HG03565 (cell line): Measurements from ENCODE around the gene STARD9.
"Not testable (repeated sequence)": the region's sequence is repeated elsewhere in the genome, so short reads cannot be mapped to it uniquely, and the experiment has no call there.

Experiments
- ATAC-seq: cut with Tn5 transposase; IDR thresholded peaks from one replicate; pipeline ENCODE4 v1.9.1; 2021; ENCODE audit warnings: mild to moderate bottlenecking, moderate library complexity; ENCODE audit not compliant: unreplicated experiment

The STARD9 gene

DNA sequence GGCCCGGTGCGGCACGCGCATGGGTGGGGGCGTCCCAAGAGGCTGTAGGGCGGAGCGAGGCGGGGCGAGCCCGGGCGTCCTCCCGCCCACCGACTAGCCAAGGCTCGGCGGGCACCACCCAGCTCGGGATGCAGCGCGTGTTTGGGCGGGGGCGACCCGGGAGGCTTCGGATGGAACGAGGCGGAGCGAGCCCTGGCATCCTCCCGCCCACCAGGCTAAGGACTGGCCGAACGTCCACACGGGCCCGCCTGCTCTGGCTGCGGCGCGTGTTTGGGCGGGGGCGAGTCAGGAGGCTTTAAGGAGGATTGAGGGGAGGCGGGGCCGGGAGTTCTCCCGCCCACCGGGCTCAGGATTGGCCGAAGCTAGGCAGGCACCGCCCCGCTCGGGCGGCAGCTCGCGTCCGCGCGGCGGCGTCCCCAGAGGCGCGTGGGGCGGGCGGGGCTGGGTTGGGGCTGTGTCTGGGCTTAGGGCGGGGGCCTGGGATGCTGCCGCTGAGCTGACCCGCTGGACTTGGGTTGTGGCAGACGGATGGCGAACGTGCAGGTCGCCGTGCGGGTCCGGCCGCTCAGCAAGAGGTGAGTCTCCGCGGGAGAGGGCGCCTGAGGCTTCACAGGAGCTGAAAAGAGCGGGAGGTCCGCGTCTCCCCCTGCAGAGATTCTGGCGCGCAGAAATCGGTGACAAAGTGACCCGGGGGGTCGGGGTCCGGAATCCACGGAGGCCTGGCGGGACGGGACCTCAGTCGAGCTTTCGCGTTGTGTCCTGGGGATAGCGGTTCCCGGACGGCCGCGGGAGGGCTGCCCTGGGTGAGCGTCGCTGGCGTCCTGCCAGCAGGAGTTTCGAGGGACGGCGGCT lies at the start of gene STARD9:
Gene STARD9 (plus strand): TSS at position 419 of the 852 bp plus-strand sequence. CDS start 110 bp downstream, at position 529.
- peak; percentile 87 for ATAC-seq

DNA sequence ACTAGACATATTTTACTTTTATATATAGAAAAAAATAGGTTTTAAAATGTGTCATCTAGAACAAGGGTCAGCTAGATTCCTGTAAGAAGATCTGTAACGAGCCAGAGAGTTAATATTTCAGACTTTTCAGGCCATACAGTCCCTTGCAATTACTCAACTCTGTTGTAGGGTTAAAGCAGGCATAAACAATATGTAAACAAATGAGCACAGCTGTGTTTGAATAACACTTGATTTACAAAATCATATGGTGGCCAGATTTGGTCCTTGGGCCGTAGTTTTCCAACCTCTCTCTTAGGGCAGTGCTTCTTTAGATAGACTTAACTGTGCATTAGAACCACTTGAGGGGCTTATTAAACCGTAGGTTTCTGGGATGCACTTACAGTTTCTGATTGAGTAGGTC lies 46.4 kb upstream of the STARD9 start:
- ATAC-seq: no peak

DNA sequence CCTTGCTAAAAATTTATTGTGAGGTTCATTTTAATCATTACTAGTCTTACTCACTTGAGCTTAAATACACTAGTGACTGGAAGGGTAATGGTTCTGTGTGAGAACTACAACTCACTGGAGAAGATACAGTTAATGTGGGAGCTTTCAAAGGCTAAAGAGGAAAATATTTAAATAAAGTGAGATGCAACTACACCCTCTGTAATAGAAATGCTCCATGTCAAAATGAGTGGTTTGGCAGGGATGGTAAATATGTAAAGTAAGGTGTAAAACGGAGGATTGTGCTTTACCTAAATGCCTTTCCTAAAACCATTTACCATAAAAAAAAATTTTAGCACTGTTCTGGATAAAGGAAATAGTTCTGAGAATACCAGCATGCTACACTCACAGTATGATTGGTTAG lies 42.2 kb upstream of the STARD9 start:
- no peak for ATAC-seq

DNA sequence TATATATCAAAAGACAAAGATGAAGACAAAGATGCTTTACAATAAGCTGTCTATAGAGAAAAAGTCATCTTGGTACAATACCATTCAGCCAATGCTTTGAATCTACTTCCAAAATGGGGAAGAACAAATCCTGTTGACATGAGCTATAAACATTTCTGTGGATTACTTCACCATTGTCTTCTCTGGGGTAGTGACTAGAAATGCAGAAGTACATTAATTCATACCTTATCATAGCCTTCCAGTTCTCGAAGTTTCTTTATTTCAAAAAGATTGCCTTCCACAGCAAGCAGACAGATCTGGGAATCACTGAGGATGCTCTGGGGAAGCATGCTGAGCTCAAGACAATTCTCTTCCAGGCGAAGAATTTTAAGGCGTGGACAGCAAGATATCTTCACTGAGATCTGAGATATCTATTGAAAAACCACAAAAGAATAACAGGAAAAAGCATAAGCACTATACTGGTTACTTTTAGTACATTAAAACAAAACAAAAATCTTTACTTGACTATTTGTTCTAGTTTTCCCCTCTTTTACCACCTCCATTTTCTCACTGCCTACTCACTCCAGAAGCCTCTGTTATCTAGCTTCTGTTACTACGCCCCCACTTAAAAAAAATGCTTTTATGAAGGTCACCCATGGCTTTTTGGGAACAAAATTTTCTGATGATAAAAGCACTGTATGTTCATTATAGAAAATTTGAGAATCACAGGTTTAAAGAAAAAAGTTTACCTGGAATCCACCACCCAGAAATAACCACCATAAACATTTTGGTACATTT lies 30.4 kb upstream of the STARD9 start:
- ATAC-seq: no peak

DNA sequence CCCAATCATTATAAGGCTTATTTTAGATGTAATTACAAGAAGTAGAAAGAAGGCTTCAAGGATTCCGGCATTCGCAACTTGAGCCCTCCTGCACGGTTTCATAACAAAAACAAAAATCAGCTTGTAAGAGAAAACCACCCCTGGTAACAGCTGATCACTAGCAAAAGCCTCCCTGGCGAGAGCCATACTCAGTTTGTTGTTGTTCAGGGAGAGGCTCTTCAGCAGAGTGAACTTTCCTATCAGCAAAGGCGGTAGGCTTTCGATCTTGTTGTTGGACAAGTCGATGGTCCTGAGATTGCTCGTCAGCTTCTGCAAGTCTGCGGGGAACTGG lies 27.5 kb upstream of the STARD9 start:
- ATAC-seq: no peak

DNA sequence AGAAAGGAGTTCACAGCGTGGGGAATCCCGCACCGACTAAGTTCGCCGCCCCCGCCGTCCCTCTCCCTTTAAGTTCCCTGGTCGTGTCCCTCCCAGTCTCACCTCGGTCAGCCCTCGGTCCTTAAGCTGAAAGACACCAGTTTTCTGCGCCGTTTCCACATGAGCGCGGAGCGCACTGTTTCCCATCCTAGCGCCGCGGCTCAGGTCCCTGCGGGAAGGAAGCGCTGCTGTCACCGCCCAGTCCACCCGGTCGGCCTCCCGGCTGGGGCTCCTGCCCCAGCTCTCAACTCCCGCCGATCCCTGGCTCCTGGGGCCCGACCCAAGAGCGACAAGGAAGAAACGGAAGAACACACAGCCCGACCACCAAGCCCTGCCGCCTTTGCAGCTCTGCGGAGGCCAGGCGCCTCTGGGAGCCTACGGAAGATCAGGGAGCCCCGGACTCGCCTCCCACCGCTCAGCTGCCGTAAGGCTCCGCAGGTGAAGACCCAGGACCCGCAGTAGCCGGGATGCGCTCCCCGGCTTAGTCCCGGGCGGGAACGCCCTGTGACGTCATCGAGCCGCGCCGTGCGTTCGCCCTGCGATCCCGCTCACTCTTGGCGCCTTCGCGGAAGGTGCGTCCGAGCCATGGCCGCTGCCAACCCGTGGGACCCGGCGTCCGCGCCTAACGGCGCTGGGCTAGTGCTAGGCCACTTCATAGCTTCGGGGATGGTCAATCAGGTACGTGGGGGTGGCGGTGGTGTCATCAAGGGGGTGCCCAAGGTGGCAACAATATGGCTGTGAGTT lies 27.0 kb upstream of the STARD9 start, which contains the start of the genes HAUS2 and LRRC57:
Gene HAUS2 (plus strand): TSS at position 590 of the 783 bp plus-strand sequence. CDS start 35 bp downstream, at position 625.
Gene LRRC57 (minus strand): TSS at position 545 of the 783 bp plus-strand sequence. CDS start 359 bp downstream, at position 186.
- ATAC-seq: peak; percentile 83

DNA sequence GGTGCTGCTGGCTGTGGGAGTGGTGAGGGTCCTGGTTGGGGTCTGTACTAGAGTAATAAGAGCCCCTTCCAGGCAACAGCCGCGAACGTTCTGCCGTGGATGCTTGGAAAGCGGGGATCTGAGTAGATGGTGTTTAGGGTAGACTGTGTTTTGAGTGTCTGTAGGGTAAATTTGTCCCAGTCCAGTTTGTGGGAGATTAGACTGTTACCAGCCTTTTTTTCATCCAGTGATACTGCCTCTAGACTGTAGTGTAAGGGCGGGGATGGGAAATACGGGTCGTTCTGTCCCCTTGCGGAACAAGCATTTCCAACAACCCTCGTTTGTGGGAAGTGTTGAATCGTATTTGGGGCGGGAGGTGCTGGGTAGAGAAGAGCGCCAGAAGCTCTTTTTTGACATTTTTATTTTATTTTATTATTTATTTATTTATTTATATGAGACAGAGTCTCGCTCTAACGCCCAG lies 26.3 kb upstream of the STARD9 start:
- no peak for ATAC-seq

DNA sequence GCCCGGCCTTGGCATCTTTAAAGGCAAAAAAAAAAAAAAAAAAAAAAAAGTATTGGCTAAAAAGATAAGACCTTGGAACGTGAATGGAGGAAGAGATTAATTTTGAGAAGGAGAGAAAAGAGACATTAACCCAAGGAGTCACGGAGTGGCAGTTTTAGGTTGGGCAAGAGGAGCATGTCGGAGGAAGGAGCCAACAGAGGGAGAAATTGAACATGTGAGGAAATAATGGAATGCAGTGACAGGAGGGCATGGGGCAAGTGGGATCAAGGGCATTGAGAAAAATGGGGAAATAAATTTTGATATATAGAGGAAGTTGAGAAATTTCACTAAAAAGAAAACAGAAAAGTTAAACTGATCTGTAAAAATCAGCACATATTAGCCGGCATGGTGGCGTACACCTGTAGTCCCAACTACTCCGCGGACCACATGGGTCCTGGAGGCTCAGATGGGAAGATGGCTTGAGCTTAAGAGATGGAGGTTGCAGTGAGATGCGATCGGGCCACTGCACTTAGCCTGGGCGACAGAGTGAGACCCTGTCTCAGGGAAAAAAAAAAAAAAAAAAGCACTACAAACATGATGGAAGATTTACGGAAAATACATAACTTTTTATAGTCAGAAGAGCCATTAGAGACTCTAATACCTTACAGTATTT lies 25.5 kb upstream of the STARD9 start:
- ATAC-seq: no peak

DNA sequence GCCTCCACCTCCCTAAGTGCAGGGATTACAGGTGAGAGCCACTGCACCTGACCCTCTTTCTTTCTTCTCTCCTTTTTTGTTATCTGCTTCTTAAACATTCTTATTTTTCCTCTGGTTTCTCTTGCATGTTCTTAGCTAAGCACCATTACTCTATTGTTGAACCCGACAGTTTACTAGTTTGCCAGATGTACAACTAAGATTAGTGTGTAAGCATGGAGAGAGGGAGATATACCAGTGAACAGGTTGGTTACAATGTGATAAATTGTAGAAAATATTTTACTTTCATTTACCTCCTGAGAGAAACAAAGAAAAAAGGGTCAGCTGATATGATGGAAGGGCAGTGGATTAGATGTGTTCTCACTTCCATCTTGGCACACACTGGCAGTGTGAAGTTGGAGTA lies 21.9 kb upstream of the STARD9 start:
- ATAC-seq: no peak

DNA sequence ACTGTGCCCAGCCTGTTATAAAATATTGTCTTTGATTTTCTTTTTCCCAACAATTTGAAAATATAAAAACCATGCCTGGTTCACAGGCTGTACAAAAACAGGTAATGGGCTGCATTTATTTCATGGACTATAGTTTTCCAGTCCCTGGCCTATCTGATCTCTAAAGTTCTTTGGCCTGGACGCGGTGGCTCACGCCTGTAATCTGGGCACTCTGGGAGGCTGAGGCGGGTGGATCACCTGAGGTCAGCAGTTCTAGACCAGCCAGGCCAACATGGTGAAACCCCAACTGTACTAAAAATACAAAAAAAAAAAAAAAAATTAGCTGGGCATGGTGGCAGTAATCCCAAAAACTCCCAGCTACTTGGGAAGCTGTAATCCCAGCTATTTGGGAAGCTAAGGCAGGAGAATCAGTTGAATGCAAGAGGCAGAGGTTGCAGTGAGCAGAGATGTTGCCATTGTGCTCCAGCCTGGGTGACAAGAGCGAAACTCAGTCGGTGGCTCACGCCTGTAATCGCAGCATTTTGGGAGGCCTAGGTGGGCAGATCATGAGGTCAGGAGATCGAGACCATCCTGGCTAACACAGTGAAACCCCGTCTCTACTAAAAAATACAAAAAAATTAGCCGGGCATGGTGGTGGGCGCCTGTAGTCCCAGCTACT lies 18.7 kb upstream of the STARD9 start:
- not testable (repeated sequence) for ATAC-seq

DNA sequence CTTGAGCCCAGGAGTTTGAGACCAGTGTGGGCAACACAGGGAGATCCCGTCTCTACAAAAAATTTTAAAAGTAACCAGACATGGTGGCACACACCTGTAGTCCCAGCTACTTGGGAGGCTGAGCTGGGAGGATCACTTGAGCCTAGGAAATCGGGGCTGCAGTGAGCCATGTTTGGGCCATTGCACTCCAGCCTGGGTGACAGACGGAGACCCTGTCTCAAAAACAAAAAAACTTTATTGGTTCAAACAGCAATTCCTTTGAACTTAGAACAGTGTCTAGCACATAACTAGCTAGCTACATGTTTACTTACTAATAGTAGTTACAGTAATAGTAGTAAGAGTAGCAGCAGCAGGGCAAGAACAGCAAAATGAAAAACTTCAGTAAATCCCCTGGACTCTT lies 16.7 kb upstream of the STARD9 start:
- ATAC-seq: no peak

DNA sequence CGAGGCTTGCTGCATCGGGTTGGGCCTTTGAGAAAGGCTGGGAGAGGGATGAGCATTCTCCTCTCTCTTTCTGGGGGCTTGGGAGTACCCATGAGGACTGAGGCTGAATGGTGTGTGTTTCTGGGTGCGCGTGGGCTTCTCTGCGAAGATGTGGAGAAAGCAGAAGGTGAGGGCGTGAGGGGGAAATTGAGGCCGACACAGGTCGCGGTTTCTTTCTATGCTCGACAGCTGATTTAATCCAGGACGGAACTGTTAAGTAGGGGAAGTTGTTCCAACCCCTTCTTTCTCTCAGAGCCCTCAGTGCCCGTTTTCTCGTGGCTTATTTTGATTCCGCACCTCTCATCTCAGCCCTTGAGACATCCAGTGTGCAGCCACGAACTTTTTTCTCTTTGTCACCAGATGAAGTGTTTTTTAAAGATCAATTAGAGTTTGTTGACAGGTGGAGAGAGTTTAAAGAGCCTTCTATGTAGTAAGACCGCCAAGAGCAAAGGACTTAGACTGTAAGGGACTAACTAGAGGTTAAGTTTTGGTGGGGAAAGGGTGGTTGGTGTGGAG lies 711 bp downstream of the STARD9 start:
- no peak for ATAC-seq

DNA sequence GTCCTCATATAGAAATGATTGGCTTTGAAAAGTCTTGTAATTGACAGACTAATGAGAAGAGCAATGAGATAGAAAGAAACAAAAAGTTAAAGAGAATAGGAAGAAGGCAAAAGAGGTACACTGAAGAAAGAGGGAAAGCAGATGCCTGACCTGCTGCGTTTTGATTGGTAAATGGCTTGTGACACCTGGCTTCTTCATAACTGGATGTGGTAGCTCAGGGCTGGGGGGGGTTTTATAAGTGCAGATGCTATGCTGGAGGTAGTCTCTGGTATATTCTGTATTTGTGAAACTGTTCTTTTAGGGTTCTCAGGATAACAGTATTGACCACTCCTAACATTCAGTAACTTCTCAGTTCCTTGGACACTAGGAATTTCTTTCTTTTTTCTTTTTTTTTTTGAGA lies 1.4 kb downstream of the STARD9 start:
- no peak for ATAC-seq

DNA sequence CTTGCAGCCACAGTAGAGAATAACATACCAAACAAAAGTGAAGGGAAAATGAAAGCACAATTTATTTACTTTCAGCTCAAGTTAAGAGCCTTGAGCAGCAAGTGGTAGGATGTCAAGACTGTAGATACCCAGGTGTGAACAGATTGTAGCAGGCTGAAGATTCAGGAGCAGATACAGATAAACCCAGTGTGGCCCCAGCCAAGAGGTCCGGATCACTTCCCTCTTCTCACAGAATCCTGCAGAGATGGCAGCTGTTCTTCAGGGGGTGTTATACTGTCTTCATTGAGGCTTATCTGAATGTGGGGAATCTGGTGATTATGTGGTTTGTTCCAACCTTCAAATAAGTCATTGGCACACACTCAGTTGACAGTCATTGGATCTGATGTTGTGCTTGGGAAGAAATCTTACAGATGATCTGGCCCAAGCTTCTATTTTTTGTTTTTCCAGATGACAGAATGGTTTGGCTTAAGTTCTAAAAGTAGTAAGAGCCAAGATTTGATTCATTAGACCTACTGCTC lies 2.2 kb downstream of the STARD9 start:
- no peak for ATAC-seq

DNA sequence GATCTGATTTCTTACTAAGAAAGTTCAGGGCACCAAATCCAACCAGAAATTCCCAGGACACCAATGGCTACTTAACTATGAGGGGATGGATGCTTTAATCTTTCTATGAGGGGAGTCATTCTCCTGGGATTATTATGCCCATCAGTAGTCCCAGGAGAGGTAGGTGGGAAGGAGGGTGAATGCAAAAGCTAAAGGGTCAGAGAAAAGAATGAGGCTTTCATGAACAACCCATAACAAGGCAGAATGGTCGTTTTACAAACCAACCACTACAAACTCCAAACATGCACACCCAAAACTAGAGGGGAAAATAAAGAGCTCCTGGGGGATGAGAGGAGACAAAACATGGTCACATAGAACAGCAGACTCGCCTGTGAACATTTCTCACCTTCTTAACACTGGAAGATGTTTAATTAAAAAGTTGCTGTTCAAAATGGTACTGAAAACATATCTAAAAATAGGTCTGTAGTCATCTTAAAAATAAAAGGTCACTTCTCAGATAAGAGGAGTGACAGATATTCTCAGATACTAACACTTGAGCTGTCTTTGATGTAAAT lies 3.7 kb downstream of the STARD9 start:
- ATAC-seq: no peak

DNA sequence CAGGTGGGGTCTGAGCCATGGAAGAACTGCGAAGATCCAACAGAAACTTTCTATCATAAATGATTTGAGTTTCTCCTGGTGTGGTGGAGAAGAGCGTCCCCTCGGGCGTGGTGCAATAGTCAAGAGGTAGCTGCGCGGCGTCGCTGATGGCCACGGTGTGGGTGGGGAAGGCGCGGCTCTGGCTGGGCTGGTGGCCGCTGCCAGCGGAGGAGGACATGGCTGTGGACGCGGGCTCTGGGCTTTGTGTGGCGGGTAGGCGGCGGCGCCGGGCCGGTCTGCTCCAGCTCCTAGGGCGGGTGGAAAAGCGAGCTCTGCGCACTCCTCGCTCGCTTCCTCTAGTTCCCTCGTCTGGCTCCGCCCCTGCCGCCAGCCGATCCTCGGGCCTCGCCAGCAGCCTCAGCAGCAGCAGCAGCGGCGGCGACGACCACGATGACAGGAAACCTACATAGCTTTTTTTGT lies 5.9 kb downstream of the STARD9 start:
- peak; percentile 57 for ATAC-seq

DNA sequence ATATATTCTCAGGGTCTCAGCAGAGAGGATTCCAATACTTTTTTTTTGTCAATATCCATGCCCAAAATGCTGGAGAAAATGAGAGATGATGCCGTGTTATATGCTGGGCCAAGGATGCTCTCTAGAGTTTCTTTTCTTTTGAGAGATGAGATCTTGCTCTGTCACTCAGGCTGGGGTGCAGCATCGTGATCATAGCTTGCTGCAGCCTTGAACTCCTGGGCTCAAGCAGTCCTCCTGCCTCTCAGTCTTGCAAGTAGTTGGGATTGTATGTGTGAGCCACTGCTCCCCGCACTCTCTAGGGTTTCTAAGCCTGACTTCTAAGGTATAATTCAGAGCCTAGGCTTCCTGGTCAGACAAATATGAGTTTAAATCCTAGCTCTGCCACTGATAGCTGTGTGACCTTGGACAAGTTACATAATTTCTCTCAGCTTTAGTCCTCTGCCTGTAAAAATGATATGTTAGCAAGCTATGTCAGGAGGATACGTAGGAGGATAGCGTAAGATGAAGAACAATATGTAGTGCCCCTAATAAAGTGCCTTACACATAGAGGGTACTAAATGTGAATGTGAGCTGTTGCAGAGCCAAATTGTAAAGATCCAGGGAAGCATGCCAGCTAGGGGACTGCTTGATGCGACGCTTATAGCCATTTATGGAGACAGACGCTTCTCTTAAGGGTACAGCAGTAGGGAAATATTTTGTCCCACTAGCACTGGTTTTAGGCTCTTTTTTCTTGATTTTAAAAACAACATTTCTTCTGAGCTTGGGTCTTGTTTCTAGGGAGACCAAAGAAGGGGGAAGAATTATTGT lies 7.4 kb downstream of the STARD9 start:
- ATAC-seq: no peak

DNA sequence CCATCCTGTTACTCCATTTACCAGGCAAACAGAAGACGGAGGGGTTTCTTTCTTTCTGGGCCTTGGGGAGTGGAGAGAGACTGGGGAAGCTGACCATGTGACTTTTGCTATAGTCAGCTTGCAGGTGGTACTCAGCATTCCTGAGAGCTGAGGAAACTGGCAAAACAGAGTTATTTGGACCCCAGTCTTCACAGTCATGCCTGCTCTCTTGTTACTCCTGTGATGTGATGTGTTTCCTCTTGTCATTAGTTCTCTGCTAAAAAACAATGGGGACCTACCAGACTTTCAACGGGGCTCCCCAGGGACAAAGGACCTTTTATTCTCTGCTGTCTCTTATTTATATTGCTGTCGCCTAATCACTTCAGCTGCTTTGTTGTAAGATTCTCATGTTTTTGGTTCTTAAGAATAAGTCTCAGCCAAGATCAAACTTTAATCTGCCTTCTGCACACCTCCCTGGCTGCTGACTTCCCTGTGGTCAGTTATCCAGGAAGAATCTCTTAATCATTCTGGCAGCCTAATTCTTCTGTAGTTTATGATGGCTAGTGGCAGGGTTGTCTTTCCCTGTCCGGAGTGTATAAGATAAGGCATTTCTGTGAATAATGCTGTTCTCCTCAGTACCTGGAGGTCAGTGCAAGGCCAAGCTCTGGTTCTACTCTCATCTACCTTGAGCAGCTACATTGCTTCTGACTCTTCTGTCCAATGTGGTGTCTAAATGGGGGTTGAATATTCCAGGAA lies 8.8 kb downstream of the STARD9 start:
- ATAC-seq: no peak
